Lower leg skin (tissue), 3 donors: ENCODE data around the gene PRF1.

Source experiments
- CTCF ChIP-seq, 3 donors: fragments of 450-650 bp; IDR thresholded peaks; one replicate each; pipeline ENCODE4 v1.5.1; 2016; ENCODE audit warnings: antibody characterized with exemption in 3 of 3, mild to moderate bottlenecking in 3 of 3, moderate library complexity in 2 of 3
- POLR2A ChIP-seq, 2 donors: fragments of 450-650 bp; IDR thresholded peaks; one replicate each; pipeline ENCODE4 v1.6.1; 2016 to 2017; ENCODE audit warnings: antibody characterized with exemption in 2 of 2, mild to moderate bottlenecking in 1 of 2, moderate library complexity in 1 of 2

- TF ChIP-seq CTCF (IDR thresholded peaks at IDR 0.05) (no peak), POLR2A (IDR thresholded peaks at IDR 0.05) (no peak)
Measured at GRCh38 chr10:70599791-70600190, 2.8 kb downstream of the PRF1 start.
